HG02840 (cell line): Measurements from ENCODE around the gene OTUD5.

Source experiments
- ATAC-seq: cut with Tn5 transposase; IDR thresholded peaks from one replicate; pipeline ENCODE4 v1.9.1; 2021; ENCODE audit warnings: mild to moderate bottlenecking, moderate library complexity, moderate number of reproducible peaks; ENCODE audit not compliant: unreplicated experiment, low FRiP score

OTUD5 gene

GRCh38 chrX:48913605-48914366, 43.6 kb downstream of the OTUD5 start:
- ATAC-seq, result no peak

- peak; percentile 55 for ATAC-seq
Observed at GRCh38 chrX:48911412-48912182, 45.8 kb downstream of the OTUD5 start, which contains the start of gene SLC35A2. Gene SLC35A2 (minus strand): TSS chrX:48911646. CDS start chrX:48911636, 10 bp downstream.

- ATAC-seq, result no peak
Observed at GRCh38 chrX:48910926-48911411, 46.4 kb downstream of the OTUD5 start.

DNA sequence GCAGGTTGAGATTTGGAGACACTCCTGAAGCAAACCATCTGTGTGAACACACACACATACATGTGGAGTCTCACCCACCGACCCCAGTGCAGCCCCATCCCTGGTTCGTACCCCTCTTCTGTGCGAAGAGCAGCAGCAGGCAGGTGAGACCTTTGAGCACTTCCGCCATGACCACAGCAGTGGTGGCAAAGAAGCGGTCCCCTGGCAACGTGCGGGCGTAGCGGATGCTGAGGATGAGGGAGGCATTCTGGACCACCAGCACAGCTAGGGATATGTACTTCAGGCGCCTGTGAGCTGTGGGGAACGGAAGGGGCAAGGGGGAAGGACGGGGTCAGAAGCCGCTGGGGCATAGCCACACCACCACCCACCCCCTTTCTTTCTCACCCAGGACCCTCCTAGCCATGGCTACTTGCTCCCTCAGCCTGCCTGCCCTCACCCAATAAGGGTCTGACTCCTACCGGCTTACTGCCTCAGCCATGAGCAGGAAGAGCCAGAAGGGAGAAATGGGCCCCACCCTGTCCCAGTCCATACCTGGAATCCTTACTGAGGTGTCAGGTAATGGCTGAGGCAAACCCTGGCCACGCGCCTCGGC, 47.6 kb downstream of the OTUD5 start:
- no peak for ATAC-seq

DNA sequence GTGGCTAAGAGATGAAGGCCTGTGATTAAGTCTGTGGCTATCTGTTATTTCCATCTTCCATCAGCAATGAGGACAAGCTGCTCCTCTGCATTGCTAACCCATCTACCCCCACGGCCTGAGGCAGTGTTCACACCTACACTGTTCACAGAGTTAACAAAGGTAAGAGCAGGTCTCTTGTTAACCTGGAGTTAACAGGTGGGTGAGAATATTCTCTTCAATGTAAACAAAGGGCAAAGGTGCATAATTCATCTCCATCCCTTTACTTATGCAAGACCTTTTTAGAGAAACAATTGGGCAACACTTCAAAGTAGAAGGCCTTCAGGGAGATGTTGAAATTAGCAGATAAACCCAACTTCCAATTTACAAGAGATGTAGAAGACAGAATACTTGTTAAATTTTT, 48.8 kb downstream of the OTUD5 start:
- no peak for ATAC-seq

DNA sequence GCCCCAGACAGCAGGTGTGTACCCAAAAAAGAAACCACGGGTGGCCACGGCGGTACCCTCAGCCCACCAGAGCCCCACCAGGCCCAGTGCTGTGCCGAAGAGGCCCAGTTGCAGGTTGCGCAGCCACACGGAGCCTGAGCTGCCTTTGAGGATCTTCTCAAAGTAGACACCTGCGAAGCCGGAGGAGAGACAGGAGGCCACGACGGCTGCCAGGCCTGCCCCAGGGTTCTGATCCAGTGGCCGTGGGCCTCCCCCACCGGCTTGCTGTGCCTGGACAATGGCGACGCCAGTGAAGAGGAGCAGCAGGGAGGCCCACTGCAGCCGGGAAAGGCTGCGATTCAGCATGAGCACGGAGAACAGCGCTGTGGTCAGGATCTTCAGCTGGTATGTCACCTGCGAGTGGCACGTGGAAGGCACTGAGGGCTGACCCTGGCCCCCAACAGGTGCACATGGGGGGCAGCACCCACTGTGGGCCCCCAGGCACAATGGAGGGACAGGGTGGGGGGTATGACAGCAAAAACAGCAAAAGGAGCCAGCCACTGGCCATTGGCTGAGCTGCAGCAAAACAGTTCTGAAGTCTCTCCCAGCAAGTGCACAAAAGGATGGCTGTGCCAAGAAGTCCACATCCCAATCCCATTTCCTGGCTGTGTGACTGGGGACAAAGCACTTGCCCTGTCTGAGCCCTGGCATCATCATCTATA, 52.2 kb downstream of the OTUD5 start:
- ATAC-seq, result no peak

DNA sequence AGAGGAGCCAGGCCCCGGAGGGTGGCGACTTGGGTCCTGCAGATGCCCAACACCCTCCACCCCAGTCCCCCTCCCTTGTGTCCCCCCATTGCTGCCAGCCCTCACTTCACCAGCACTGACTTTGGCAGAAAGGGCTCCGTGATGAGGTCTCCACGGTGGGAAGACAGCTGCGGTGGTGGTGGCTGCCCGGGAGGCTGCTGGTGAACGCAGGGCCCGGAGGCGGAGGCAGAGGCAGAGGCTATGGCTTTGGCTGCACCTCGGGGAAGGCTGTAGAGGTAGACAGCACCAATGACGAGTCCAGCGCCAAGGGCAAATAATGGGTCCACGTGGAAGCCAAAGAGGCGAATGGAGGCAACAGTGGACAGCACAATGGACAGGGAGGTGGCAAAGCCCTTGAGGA, 52.8 kb downstream of the OTUD5 start:
- no peak for ATAC-seq

DNA sequence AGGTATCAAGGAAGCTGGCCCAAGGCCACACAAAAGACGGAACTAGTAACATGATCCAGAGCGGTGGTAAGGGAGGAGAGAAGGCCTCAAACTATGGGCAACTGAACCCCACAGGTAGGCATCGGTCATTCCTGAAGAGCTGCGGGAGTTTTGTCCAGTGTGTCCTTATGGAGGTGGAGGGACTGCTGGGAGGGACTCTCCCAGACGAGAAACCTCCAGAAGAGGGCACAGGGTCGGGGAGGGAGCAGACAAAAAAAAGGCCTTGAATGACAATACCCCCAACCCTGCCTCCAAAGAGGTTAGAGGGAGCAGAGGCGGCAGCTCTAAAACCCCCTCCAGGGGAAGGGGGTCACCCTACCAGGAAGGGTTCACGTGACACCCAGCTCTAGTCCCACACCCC, 53.2 kb downstream of the OTUD5 start:
- no peak for ATAC-seq

GRCh38 chrX:48903290-48903689, 54.1 kb downstream of the OTUD5 start:
- ATAC-seq, result no peak

GRCh38 chrX:48902776-48903175, 54.6 kb downstream of the OTUD5 start:
- no peak for ATAC-seq

DNA sequence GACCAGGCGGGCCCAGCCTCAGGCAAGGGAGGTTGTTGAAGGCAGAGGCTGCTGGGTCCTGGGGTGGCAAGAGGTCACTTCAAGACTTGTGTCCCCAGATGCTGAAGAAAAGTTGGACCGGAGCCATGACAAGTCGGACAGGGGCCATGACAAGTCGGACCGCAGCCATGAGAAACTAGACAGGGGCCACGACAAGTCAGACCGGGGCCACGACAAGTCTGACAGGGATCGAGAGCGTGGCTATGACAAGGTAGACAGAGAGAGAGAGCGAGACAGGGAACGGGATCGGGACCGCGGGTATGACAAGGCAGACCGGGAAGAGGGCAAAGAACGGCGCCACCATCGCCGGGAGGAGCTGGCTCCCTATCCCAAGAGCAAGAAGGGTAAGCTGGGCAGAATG, 55.3 kb downstream of the OTUD5 start:
- ATAC-seq, result no peak

GRCh38 chrX:48901069-48901468, 56.3 kb downstream of the OTUD5 start:
- no peak for ATAC-seq

DNA sequence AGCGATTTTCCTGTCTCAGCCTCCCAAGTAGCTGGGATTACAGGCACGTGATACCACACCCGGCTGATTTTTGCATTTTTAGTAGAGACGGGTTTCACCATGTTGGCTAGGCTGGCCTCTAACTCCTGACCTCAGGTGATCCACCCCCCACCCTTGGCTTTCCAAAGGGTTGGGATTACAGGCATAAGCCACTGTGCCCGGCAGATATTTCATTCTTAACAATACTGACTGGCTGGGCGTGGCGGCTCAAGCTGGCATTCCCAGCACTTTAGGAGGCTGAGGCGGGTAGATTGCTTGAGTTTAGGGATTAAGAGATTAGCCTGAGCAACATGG, 58.4 kb downstream of the OTUD5 start:
- no peak for ATAC-seq

GRCh38 chrX:48897625-48898306, 59.6 kb downstream of the OTUD5 start, which contains the start of the genes PQBP1 and TIMM17B:
Gene PQBP1 (plus strand): TSS chrX:48897930. CDS start chrX:48898510, 580 bp downstream.
Gene TIMM17B (minus strand): TSS chrX:48897768. CDS start chrX:48897749, 19 bp downstream.
- peak; percentile 77 for ATAC-seq

DNA sequence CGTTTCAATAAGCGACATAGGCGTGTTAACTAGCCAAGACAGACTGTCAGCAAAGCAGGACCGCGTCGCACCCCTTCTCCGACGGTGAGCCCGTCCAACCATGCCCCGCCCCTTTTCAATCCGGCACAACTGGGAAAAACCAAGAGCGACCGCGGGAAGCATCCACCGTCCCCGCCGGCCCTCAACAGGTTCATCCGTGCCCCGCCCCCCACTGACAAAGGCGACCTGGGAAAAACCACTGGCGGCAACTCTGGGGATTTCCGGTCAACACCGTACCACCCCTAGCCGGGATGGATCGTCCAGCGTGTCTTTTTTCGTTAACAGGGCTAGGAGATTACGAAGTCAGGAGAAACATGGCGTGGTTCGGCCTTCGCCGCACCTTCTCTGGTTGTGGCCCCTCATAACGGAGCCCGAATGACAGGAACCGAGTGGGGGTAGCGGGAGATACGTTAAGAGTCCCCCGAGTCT, 60.2 kb downstream of the OTUD5 start:
- no peak for ATAC-seq

DNA sequence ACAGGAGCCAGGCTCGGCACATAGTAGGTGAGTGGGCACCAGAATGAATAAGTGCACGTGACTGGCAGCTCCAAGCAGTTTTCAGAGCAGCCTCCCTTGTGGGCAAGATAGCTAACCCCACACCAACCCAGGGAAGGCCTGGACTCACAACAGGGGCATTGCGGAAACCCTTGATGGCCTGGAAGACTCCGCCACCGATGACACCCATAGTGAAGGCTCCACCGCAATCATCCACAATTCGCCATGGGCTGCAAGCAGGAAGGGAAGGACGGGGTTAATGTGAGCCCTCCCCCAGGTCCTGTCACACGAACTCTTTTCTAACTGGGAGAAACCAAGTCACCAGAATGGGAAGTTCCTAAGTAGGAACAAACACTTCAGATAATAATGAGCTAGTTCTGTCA, 60.8 kb downstream of the OTUD5 start:
- ATAC-seq, result no peak

- ATAC-seq, result no peak
Observed at GRCh38 chrX:48894891-48895290, 62.5 kb downstream of the OTUD5 start.

- ATAC-seq, result no peak
Observed at GRCh38 chrX:48893556-48894348, 63.7 kb downstream of the OTUD5 start.

DNA sequence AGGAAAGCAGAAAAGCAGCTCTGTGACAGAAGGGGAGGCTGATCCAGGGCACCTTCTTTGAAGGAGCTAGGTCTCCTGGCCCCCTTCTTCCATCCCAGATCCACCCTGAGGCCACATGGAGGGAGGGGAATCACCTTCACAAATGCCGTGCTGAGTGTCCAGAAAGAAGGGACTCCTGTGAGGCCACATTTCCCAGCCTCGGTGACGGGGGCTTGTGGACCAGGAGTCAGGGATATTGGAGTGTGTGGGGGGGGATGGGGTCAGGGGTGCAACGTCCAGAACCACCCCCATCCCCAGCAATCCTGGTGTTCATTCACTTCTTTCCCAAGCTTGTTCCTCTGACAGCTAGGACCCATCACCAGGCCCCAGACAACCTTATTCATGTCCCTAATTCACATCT, 64.5 kb downstream of the OTUD5 start:
- ATAC-seq, result no peak
